Erythroblast (primary cell): ENCODE data around the gene HEMK1.
A peak's percentile ranks its signal among the peaks of the same experiment; 100 is the strongest.

Experiments used
- DNase-seq, 2 experiments: peaks; one replicate each; lab custom pipeline; 2025; lab: John Stamatoyannopoulos, UW
- GATA1 ChIP-seq: IDR thresholded peaks from 2 replicates; pipeline ENCODE4 v1.6.1; 2011; ENCODE audit warnings: low read depth, mild to moderate bottlenecking, control low read depth, low read length, moderate library complexity
- POLR2A ChIP-seq: IDR thresholded peaks from 2 replicates; pipeline ENCODE4 v1.6.1; 2011; ENCODE audit warnings: mild to moderate bottlenecking, low read length

Gene HEMK1

DNA sequence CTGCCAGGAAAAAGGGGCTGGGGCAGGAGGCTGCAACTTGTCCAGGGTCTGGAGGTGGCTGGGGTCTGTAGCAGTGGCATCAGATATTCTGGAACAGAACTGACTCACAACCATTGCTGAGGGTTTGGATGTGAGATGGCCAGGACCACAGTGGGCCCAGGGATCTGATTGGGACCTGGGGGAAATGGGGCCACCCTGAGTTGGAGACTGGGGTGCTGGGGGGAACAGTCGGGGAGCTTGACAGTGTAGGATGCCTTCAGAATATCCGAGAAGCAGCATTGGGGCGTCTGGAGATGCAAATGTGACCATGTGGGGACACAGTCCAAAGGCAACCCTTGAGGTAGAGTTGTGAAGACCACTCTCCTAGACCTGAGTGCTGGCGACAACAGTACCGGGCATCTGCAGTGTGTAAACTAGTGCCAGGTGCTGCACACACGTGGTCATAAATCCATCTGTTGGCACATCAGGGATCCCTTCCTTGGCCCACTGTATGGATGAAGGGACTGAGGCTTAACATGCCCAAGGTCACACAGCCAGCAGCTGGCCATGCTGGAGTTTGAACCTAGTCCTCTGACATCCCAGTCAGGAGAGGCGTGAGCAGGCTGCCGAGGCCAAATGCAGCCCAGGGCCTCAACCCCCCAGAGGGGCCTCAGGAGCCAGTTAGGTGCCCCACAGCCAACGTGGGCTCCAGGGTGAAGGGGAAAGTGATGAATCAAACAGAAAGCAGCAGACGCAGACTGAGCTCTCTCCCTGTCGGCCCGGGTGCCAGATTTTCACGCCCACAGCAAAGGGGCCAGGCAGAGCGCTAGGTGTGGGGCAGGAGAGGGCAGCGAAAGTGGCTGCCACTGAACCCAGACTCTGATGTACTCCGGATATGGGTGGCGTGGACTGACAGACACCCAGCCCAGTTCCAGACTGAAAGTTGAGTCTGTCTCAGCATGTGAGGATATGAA, 18.8 kb downstream of the HEMK1 start:
- DNase-seq = peak; percentile 27 to 54
- TF ChIP-seq POLR2A (peak; percentile 46), GATA1 (no peak)

DNA sequence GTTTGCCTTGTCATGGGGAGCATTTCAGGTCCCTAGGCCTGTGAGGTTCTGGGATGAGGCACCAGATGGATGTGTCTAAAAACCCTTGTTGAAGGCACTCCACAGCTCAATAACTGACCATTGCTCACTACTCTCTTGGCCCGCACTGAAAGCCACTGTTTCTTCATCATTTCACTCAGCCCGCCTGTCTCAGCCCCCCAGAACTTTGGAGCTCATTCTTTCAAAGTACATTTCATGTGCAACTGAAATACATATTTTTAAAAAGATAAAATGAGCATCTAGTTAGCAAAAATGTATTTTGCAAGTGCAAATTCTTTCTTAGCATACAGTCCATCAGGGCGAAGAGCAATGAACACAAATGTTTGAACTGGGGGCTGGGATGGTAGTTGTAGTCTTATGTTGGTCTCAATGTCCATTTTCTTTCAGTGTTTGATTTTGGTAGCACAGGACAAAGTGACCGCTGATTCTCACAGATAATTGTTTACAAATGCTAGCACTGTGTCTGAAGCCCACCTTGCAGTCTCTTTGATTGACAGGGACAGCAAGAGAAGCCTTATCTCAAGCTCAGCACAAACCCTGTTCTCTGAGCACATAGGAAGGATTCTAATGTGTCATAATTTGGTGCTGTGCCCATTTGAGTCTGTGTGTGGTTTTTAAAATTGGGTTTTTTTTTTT, 19.6 kb downstream of the HEMK1 start:
- peak; percentile 67 to 72 for DNase-seq
- TF ChIP-seq GATA1 (no peak), POLR2A (peak; percentile 9)

DNA sequence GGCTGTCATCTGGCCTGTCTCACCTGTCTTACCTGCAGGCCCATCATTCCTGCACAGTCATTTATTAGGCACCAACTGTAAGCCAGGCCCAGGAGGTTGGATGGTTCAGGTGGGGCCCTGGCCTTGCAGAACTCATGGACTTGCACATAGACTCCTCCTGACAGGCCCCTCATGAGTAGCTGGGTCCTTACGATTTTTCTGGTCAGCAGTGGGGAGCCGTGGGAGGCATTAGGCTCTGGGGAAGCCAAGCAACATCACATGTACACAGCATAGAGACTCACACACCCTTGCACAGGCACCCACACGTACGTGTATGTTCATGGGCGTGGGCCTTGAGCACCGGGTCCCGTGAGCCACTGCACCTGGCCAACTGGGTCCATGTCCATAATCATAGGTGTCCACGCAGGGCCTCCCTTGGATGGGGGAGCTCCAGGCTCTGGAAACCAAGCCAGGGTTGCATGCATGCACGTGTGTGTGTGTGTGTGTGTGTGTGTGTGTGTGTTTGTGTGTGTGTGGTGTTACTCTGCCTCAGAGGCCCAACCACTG, 21.9 kb downstream of the HEMK1 start:
- no peak for DNase-seq
- TF ChIP-seq POLR2A (no peak), GATA1 (no peak)

DNA sequence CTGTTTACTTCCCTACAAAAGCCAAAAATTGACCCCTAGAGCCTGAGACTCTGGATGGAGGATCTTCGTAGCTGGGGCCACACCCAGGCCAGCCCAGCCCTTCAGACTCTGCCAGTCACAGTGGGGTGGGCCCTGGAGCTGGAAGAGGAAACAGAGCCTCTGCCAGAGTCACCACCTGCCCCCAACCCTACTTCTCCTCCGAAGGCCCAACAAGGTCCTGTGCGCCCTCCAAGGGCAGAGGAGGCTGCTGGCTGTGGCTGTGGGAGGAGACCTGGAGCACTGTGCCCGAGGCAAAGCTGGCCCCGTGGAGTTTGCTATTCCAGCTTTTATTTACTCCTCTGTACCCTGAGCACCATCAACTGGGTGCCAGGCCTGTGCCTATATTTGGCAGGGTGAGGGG, 23.2 kb downstream of the HEMK1 start:
- TF ChIP-seq POLR2A (peak; percentile 37), GATA1 (no peak)
- DNase-seq = peak; percentile 44 to 57

DNA sequence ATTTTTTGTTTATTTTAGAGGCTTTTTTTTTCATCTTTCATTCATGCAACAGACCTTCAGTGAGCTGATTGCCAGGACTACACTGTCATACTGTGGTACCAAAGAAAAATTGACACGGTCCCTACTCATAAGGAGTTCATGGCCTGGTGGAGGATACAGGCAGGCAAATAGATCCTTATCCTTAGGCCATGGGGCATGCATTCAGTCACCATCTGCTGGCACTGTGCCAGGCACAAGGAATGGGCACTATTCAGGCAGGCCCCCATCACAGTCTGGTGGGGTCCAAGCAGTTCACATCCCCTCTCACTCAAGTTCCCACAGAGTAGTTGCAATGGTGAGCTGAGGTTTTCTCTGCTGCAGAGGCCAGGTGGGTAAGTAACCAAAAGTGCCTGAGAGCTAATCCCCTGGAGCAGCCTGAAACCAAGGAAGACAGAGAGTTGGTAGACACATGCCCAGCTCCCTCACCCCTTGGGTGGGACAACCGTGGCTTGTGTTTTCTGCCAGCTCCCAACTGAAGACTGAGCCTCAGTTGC, 25.0 kb downstream of the HEMK1 start:
- peak; percentile 26 to 53 for DNase-seq
- TF ChIP-seq POLR2A (no peak), GATA1 (no peak)

DNA sequence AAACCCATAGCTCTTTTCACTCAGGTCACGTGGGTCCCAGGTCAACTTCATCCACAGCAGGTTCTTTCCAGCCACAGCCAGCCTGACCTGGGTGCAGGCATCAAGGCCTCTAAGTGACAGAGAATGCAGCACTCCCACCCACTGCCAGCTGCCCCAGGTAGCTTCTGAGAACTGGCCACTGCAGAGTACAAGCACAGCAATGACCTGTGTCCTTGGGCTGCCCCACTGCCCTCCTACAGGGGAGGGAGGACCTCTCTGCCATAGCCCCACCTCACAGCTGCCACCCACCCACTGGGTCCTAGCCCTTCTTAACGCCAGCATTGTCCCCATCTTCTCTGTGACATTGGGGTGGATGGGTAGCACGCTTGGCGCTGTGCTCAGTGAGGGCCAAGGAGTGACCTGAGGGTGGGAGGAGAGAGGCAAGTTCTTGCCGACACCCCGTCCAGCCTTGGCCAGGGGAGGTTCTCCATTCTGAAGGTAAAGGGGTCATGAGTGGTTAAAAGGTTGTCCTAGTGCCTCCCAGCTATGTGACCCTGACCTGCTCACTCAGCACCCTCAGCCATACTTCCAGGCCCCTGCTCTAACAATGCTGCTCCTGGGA, 29.9 kb downstream of the HEMK1 start:
- no peak for DNase-seq

DNA sequence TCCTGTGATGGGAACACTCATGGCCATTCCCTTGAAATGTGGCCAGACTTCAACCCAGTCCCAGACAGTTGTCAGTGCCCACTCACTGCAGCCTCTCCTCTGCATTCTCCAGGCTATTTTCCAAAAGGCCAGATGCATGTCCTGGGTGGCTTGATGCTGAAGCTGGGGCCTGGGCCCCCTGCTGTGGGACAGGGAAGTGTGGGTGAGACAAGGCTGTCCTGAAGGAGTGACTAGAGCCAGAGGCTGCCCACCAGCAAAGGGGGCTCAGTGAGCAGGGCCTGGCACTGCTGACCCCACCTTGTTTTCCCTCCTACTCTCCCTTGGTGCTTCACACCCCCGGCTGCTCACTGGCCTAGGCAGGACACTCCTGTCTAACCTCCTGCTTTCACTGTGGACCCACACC, 30.4 kb downstream of the HEMK1 start:
- DNase-seq = no peak
- TF ChIP-seq POLR2A (no peak), GATA1 (no peak)

More for the DNA sequence above, 29.9 kb downstream of the HEMK1 start:
- TF ChIP-seq POLR2A (no peak), GATA1 (no peak)

DNA sequence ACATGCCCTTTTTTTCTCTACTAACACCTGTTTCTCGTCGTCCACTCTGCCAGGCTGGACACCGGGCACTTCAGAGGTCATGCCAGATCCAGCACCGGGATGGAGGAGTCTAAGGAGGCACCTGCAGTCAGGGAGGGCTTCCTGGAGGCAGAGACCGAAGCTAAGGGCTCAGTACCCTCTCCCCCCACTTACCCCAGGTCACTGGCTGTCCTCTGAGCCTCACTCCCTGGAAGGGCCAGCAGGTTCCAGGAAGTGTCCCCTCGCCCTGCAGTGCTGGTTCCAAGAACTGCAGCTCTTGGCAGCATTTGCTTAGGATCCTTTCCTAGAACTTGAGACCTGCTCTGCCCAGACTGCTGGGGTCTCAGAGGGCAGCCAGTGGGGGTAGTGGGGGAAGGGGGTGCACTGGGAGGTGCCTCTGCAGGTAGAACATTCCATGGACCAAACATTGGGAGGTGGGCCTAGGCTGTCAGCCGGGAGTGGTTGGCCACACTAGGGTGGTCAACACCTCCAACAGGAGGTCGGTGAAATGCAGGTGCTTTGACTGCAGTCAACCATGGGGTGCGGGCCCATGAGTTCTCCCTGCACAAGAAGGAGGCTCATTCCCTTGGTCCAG, 30.9 kb downstream of the HEMK1 start:
- TF ChIP-seq GATA1 (no peak), POLR2A (no peak)
- peak; percentile 57 to 64 for DNase-seq

DNA sequence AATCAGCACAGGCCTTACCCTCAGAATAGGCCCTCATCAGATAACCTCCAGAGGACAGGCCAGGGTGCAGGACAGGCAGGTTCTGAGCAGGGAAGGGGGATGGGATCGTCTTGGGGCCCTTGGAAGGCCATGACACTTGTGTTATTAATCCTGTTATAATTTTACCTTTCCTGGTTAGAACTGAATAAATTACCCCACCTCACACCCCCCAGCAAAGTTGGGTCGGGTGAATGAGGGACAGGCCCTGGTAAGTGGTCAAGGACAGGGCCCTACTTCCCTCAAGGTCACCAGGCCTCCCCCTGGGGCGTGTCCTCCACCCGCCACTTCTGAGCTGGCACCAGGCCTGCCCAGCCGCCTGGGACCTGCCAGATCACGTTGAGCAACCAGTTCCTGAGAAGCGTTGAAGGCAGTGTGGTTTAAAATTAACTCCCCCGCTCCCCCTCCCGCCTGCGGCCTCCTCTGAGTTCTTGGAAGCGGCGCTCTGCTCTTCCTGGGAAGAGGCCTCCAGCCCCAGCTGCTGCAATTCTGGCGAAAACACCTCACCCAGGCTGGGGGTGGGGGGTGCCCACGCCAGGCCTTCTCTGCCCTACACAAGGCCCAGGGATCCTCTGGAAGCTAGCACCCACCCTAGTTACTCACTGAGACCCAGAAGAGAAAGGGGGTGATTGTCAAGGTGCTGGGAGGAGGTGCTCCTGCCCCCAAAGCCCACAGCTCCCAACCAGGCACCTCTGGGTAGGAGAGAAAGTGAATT, 31.7 kb downstream of the HEMK1 start:
- peak; percentile 91 to 95 for DNase-seq
- TF ChIP-seq GATA1 (no peak), POLR2A (peak; percentile 66)

DNA sequence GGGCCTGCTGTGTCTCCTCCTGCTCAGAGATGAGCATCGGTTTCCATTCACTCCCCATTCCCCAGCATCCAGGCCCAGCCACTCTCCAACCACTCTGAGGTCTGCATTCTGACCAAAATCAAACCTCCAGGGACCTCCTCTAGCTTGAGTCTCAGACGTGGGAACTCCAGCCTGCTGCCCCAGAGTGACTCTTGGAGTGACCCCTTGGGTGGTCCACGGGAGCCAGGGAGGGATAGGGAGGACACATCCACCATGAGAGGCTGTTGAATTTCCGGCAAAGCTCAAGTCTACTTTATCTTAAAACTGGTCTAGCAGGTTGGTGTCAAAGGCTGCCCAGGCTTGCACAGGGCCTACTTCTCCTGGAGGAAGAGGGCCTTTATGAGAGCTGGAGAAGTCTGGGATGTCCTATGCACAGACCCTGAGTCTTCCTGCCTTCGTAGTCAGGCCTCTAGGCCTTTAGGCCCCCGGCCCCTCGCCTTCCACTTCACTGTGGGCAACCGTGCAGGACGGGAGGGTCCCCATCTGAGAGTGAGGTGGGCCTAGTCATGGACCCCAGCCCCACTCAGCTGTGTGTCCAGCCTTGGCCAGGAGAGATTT, 33.4 kb downstream of the HEMK1 start:
- TF ChIP-seq POLR2A (no peak), GATA1 (no peak)
- DNase-seq = no peak

DNA sequence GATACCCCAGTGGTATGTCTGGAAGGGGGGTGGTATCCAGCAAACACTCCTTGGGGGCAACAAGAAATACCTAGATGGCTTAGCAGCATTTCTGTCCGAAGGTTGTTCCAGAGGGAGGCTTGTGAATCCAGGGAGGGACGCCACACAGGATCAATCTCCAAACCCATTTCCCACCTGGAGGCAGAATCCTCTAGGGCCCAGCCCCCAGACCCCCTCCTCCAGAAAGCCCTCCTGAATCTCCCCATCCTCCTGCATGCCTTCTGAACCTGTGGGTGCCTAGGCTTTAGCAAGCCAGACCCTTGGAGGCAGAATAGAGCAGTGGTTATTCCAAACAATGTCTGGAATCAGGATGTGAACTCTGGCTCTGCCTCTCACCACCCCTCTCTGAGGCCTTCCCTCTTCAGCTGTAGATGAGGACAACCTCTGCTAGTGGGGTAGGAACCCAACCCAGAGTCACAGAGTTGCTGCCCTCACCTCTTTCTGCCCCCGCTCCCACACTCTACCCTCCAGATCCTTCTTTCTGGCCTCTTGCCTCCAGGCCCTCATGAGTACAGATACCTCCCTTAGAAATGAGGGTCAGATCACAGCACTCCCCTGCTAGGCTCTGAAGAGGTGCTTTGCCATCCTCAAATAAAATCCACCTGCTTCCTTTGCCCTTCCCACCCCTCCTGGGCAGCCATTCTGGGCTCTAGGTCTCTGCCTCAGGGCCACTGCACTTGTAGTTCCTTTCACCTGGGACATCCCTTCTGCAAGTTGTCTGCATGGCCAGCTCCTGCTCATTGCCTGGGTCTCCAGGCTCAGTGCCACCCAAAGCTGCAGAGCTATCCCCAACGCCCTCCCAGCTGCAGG, 34.2 kb downstream of the HEMK1 start:
- no peak for TF ChIP-seq GATA1
- no peak for TF ChIP-seq POLR2A
- DNase-seq = peak in 1 of 2 experiments; percentile 30
